G401 (cell line): Measurements from ENCODE around the gene KRTAP1-3. TPM values are rescaled to one million over a fixed set of nuclear protein-coding genes. Genes with fewer than 3 reads are reported as not detected.
"Not testable (repeated sequence)": the region's sequence is repeated elsewhere in the genome, so short reads cannot be mapped to it uniquely, and the experiment has no call there.

Experiments used
- DNase-seq: peaks from one replicate; pipeline ENCODE4 v3.0.0-alpha.2; 2015; ENCODE audit warnings: low spot score
- in situ Hi-C: cut with HindIII; loops from 2 replicates; pipeline ENCODE4 v1.10.0; 2016; ENCODE audit warnings: low sequenced_read_pairs, mixed read lengths
- total RNA-seq: library from RNA; depleted of rRNA; stranded (reverse); fragments of >200 nt; shearing (Covaris generic); gene quantifications from 2 replicates; pipeline ENCODE4 v1.2.3, GENCODE V29; 2014

The KRTAP1-3 gene
- total RNA-seq, 1 experiment from 2014 or later, result not detected

GRCh38 chr17:41057547-41057946, 22.9 kb upstream of the KRTAP1-3 start:
- DNase-seq, result no peak
- in situ Hi-C loops, result no loop called here

GRCh38 chr17:41055130-41055529, 20.5 kb upstream of the KRTAP1-3 start, which contains the start of gene KRTAP2-2:
Gene KRTAP2-2, minus strand, starts transcription at chr17:41055230. Its CDS starts 19 bp downstream, at chr17:41055211.
- in situ Hi-C loops, DNase-seq: not testable (repeated sequence)

GRCh38 chr17:41054556-41054955, 19.9 kb upstream of the KRTAP1-3 start:
- in situ Hi-C loops, DNase-seq: not testable (repeated sequence)

- no peak for DNase-seq
- in situ Hi-C loops, result no loop called here
These were observed 19.4 kb upstream of the KRTAP1-3 start for GRCh38 chr17:41054025-41054424.

- DNase-seq, result no peak
- in situ Hi-C loops, result no loop called here
These were observed 17.9 kb upstream of the KRTAP1-3 start for GRCh38 chr17:41052566-41052965.

- DNase-seq, result no peak
- in situ Hi-C loops, result no loop called here
These were observed 14.4 kb upstream of the KRTAP1-3 start for GRCh38 chr17:41049110-41049509.

- in situ Hi-C loops, result no loop called here
These were observed 13.8 kb upstream of the KRTAP1-3 start for GRCh38 chr17:41048441-41048840.

GRCh38 chr17:41046735-41047465, 12.2 kb upstream of the KRTAP1-3 start, which contains the start of gene KRTAP2-1:
Gene KRTAP2-1, minus strand, starts transcription at chr17:41047316. Its CDS starts 49 bp downstream, at chr17:41047267.
- DNase-seq, in situ Hi-C loops: not testable (repeated sequence)

More at GRCh38 chr17:41048441-41048840, 13.8 kb upstream of the KRTAP1-3 start:
- DNase-seq, result no peak

GRCh38 chr17:41042953-41043352, 8.3 kb upstream of the KRTAP1-3 start:
- in situ Hi-C loops, result no loop called here
- DNase-seq, result no peak

- DNase-seq, result not testable (repeated sequence)
These were observed 6.3 kb upstream of the KRTAP1-3 start, which contains the start of gene KRTAP1-1 for GRCh38 chr17:41040783-41041571. Gene KRTAP1-1, minus strand, starts transcription at chr17:41041450. Its CDS starts 53 bp downstream, at chr17:41041397.

GRCh38 chr17:41037853-41038350, 3.2 kb upstream of the KRTAP1-3 start:
- in situ Hi-C loops, result no loop called here
- no peak for DNase-seq

More at GRCh38 chr17:41040783-41041571, 6.3 kb upstream of the KRTAP1-3 start, which contains the start of gene KRTAP1-1:
- in situ Hi-C loops, result not testable (repeated sequence)

- no peak for DNase-seq
- in situ Hi-C loops, result no loop called here
These were observed 4.9 kb downstream of the KRTAP1-3 start, which contains the start of gene KRTAP1-4 for GRCh38 chr17:41029633-41030245. Gene KRTAP1-4, minus strand, starts transcription at chr17:41030195. Its CDS starts 117 bp downstream, at chr17:41030078.

- DNase-seq, result no peak
- in situ Hi-C loops, result no loop called here
These were observed 7.8 kb downstream of the KRTAP1-3 start, which contains the start of gene KRTAP1-5 for GRCh38 chr17:41026715-41027471. Gene KRTAP1-5, minus strand, starts transcription at chr17:41027208. Its CDS starts 53 bp downstream, at chr17:41027155.

GRCh38 chr17:41024697-41025096, 10.0 kb downstream of the KRTAP1-3 start:
- no peak for DNase-seq
- in situ Hi-C loops, result no loop called here

- DNase-seq, result no peak
- in situ Hi-C loops, result no loop called here
These were observed 14.3 kb downstream of the KRTAP1-3 start for GRCh38 chr17:41020336-41020735.

GRCh38 chr17:41019415-41019814, 15.3 kb downstream of the KRTAP1-3 start:
- in situ Hi-C loops, result no loop called here
- no peak for DNase-seq

- no peak for DNase-seq
- in situ Hi-C loops, result no loop called here
These were observed 16.1 kb downstream of the KRTAP1-3 start for GRCh38 chr17:41018541-41018940.

- no peak for DNase-seq
- in situ Hi-C loops, result no loop called here
These were observed 18.0 kb downstream of the KRTAP1-3 start for GRCh38 chr17:41016578-41017215.
